Head of caudate nucleus (tissue), 42 donors: ENCODE data around the gene UTP18.
"Not testable (repeated sequence)": the region's sequence is repeated elsewhere in the genome, so short reads cannot be mapped to it uniquely, and the experiment has no call there.

Experiments used
- DNase-seq, 42 donors: peaks; one replicate each; pipeline versions ENCODE4 v3.0.0 to v3.0.0-alpha.2; 2020 to 2021; ENCODE audit warnings: mixed read lengths in 7 of 42
- intact Hi-C: fragments of 100-400 bp; cut with DNase I; formaldehyde crosslinking; loops from one replicate; pipeline ENCODE4 v1.15.0; 2022

UTP18 gene

GRCh38 chr17:51260237-51261023, at the start of gene UTP18:
Gene UTP18, plus strand, starts transcription at chr17:51260546. Its CDS starts 39 bp downstream, at chr17:51260585.
- intact Hi-C loops = no loop called here
- DNase-seq = peak; percentile 84 to 99 (median 97)

- intact Hi-C loops = no loop called here
- DNase-seq = no peak
These were observed 45.4 kb upstream of the UTP18 start for GRCh38 chr17:51214920-51215319.

GRCh38 chr17:51217946-51218345, 42.4 kb upstream of the UTP18 start:
- DNase-seq = no peak
- intact Hi-C loops = no loop called here

- intact Hi-C loops = no loop called here
- DNase-seq = no peak
These were observed 39.0 kb upstream of the UTP18 start for GRCh38 chr17:51221322-51221721.

GRCh38 chr17:51224402-51225262, 35.7 kb upstream of the UTP18 start:
- no peak for DNase-seq
- intact Hi-C loops = no loop called here

- intact Hi-C loops, DNase-seq: not testable (repeated sequence)
These were observed 34.8 kb upstream of the UTP18 start for GRCh38 chr17:51225523-51225922.

GRCh38 chr17:51228161-51228560, 32.2 kb upstream of the UTP18 start:
- intact Hi-C loops = no loop called here
- DNase-seq = peak in 1 of 42 donors; percentile 16

- DNase-seq = no peak
- intact Hi-C loops = no loop called here
These were observed 30.5 kb upstream of the UTP18 start for GRCh38 chr17:51229889-51230288.

- intact Hi-C loops = no loop called here
- DNase-seq = no peak
These were observed 30.0 kb upstream of the UTP18 start for GRCh38 chr17:51230306-51230705.

- intact Hi-C loops = no loop called here
- DNase-seq = no peak
These were observed 28.3 kb upstream of the UTP18 start for GRCh38 chr17:51231999-51232398.

GRCh38 chr17:51234162-51234561, 26.2 kb upstream of the UTP18 start:
- no peak for DNase-seq
- intact Hi-C loops = no loop called here

- DNase-seq = no peak
- intact Hi-C loops = no loop called here
These were observed 22.0 kb upstream of the UTP18 start for GRCh38 chr17:51238255-51238887.

GRCh38 chr17:51240275-51240674, 20.1 kb upstream of the UTP18 start:
- DNase-seq = no peak
- intact Hi-C loops = no loop called here

GRCh38 chr17:51244041-51244440, 16.3 kb upstream of the UTP18 start:
- intact Hi-C loops = no loop called here
- no peak for DNase-seq

GRCh38 chr17:51245535-51245934, 14.8 kb upstream of the UTP18 start:
- intact Hi-C loops = no loop called here
- no peak for DNase-seq

- DNase-seq = no peak
- intact Hi-C loops = loop anchor here (10.0 kb wide), 1 partner anchor 86 kb away; the partner anchor contains the start of gene NME2
These were observed 10.0 kb upstream of the UTP18 start for GRCh38 chr17:51250314-51250840.

- DNase-seq = no peak
- intact Hi-C loops = loop anchor here (10.0 kb wide), 1 partner anchor 86 kb away; the partner anchor contains the start of gene NME2
These were observed 9.3 kb upstream of the UTP18 start for GRCh38 chr17:51251010-51251409.

- intact Hi-C loops = loop anchor here (10.0 kb wide), 1 partner anchor 91 kb away; the partner anchor contains the start of gene NME2
- DNase-seq = no peak
These were observed 4.7 kb upstream of the UTP18 start for GRCh38 chr17:51255673-51256072.

GRCh38 chr17:51256101-51256500, 4.2 kb upstream of the UTP18 start:
- DNase-seq = no peak
- intact Hi-C loops = loop anchor here (10.0 kb wide), 1 partner anchor 91 kb away; the partner anchor contains the start of gene NME2
